Islet of Langerhans (tissue), 1 donor: ENCODE data around the gene PGAP1.
"Not testable (repeated sequence)": the region's sequence is repeated elsewhere in the genome, so short reads cannot be mapped to it uniquely, and the experiment has no call there.

Experiments used
- FAIRE-seq: peaks from one replicate; lab custom pipeline; 2011; peaks lifted over from hg19 to GRCh38; lab: Jason Lieb, UNC

The PGAP1 gene

DNA sequence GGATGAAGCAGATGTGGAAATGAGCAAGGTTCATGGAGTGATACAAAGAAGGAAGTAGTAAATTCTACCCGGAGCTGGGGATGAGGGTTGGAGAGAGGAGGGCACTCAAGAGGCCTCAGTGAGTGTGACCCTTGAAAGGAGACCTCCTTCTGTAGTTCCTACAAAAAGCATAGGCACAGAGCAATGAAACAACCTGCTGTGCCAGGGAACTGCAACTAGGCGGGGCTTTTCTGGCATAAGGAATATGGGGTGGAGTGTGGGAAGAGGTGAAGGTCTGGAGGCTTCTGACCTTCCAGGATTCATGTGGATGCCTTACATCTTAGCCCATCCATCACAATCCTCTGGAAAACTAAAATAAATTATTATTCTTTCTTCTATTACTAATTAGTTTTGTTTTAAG lies 25.5 kb upstream of the PGAP1 start:
- FAIRE-seq: no peak

DNA sequence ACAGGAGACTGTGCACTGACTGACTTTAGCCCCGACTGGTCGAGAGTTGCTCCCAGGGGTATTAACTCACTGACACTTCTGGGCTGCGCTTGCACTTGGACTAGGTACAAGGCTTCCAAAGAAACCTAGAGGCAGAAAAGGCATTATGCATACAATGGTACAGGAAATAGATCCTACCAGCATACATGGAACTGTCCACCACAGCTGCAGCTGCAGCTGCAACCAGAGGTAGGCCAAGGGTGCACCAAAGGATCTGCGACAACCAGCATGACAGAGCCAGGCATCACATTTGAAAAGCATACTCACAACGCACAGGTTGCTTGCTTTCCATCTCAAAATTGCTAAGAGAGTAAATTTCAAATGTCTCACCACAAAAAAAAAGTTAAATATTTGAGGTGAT lies 22.6 kb upstream of the PGAP1 start:
- no peak for FAIRE-seq

DNA sequence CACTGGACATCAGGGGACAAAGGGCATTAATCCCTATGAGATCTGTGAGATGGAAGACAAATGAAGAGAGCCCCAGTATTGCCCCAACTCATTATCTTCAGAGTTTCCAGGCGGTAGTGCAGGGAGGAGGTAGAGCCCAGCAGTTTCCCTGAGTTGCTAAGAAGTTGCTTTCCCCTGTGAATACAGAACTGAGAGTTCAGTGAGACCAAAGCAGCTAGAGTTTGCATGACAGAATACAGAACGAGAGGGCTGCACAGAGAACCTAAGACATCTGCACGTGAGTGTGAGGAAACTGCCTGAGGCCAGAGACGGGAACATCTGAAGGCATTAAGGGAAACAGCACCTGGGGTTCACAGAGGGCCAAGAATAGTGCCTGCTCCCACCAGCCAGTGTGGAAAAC lies 18.1 kb upstream of the PGAP1 start:
- FAIRE-seq: no peak

DNA sequence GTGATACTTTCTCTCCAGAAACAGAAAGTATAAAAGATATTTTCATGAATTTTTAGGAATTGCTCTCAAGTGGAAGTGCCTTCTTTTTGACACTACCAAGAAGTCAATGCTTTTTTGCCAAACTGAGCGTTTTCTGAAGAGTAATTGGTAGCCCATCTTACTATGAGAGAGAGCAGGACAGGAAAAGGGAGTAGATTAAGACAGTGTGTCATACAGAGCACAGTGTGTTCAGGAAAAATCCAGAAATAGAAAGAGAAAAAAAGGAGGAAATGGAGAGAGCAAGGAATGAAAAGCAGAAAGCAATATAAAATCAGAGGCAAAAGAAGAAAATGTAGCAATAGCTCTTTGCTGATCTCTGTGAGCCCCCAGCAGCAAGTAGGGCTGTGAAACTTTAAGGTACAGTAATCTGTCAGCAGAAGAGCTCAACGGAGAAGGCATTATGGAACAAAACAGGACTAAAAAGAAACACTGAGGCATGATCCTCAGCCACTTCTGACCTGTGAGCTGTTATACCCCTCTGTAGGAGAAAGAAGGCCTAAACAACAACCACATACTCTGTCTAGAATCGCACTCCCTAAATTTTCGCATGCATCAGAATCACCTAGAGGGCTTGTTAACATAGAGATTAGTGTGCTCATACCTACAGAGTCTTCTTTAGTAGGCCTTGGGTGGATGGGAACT lies 15.0 kb upstream of the PGAP1 start:
- no peak for FAIRE-seq

DNA sequence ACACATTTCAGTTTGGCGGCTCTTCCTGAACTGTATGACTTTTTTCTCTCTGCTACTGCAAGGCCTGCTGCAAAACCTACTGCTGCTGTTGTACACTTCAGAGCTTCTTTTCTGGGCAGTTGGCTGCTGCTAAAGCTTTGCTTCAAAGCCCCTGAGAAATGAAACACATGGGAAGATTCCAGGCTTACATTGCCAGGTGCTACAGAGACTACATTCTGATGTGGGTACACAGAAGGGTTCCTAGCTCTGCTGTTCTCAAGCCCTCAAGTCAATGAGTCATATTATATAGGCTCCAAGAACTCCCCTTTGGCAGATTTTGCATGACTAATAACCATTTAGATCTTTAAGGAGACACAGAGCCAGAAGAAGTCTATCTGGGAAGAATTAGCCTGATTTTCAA lies 12.9 kb upstream of the PGAP1 start:
- no peak for FAIRE-seq

DNA sequence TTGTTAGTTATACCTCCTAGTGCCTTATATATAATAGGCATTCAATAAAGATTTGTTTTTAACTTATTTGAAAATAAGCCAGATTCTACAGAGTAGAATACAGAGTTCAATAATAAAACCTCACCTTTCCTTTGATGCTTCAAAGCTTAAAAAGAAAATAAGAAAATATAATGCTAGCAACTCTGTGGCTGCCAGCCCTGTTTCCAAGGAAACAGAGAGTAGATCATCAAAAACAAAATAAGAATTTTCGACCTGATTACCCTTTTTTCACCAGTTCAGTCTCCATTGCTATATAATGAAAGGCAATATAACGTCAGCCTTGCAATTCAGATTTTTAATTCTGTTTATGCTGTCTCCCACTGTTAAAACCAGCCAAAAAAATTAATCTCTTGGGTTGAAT lies 8.9 kb upstream of the PGAP1 start:
- no peak for FAIRE-seq

DNA sequence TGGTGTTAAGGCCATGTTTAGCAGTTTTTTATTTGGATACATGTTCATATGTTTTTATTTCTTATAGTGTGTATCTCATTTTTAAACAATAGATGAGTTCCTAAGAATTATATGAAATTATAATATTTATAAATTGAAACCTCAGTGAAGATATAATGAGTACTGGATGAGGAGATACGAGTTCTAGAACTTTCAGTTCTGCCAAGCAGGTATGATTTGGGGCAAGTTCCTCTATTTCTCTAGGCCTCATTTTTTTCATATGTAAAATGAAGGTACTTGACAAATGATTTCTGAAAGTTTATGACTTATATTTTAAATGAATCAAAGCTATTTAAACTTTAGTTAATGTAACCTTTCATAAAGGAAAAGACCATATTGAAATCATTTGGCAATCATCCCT lies 8.2 kb upstream of the PGAP1 start:
- FAIRE-seq: no peak

DNA sequence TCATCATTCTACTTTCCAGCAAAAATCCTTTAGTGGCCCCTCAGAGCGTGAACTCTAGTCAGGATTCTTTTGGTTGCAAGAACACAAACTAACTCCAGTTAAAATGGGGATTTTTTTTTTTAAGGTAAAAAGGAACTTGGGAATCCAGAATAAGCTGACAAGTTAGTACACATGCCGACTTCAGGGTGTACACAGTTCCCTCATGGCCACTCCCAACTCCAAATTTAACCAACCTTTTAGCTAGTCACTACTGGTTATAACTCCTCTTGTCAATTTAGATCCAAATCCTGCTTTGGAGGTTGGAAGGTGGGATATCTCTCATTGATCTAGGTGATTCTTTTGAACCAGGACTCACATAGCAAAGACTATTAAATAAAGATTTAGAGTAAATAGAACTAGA lies 5.0 kb upstream of the PGAP1 start:
- FAIRE-seq: no peak

DNA sequence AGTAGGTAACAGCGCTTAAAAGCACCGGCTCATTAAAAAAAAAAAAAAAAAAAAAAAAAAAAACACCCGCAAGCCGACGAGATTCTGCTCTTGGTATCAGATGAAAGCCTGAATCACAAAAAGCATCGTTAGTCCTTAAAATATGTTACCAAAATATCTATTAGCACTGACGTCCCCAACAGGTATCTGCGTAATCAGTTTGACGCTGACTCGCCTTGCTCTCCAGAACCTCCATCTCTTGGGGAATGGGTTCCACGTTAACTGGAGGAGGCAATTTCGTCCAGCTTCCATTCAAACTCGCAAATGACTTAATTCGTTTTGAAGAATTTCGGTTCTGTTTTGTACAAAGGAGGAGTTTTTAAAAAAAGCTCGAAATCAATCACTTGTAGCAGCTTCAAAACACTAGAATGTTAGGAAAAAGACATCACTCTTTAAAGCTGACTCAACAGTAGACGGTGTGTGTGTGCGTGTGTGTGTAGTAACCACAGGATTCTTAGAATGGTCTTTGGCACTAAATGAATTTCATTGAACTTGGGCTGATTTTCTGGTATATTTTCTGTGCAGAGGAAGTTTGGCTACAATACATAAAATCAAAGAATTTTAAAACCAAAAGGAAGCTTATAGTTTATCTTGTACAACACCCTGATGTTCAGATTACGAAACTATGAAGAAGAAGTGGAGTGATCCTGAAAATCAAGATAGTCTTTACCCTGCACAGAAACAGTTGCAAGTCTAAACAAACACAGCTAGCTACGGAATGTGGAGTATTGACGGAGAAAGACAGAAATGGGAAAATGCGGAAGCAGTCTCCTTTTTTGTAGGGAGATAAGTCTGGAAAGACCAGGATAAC lies 1.1 kb upstream of the PGAP1 start:
- FAIRE-seq: no peak

DNA sequence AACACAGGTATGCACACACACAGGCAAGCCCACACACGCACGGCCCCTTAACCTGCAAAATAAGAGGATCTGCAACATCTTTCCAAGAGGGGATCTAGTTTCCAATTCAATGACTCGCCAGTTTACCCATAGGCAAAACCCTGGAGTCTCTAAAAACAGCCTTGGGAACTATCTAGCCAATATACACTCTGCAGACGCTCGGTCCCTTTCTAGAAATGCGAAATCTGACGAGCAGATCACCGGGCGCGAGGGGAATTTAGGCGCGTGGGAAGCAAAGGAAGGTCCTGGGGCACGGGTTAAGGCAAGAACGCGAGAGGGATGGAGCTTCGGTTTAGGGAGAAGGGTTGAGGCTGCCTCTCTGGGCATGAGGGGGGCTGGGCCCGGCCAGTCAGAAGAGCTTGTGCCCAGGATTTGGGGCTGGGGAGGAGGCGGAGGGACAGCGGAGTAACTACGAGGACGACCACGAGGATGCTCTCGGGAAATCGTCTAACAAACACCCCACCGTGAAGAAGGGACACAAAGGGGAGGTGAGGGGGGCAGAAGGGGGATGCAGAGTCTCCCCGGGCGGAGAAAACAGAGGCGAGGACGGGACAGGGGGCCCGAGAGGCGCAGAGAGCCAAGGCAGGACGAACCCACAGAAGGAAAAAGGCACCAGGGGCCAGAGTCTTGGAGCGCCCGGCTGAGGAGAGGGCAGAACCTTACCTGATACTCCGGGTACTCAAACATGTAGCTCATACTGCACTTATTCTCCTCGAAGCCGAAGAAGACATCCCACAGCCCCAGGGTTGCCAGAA lies 542 bp downstream of the PGAP1 start:
- FAIRE-seq: no peak

DNA sequence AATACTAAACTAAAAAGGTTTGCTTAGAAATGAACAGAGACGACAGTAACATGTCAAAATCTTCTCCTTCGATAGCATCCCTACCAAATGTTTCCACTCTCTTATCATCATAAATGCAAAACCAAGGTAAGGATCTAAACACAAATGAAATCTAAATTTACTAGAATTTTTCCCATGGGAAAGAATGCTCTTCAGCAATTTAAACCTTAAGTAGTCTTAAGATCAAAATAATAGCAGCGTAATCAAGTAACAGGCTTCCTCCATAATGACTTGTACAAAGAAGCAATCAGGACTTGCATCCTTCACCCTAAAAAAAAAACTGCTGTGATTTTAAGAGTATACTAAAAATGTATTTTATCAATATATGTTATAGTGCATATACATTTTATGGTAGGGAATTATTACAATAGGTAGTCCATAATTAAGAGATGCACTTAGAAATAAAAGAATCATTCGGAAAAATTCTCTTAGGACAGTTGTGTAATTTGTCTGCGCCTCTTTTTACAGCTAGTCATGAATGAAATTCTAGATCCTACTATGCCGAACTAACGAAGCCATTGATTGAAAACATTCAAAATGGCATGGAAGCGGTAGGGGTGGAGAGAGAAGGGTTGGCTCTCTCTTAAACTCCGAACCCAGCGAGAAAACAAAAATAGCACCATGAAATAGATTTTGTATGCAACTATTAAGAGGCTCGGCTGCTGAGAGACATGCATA lies 1.3 kb downstream of the PGAP1 start:
- no peak for FAIRE-seq

DNA sequence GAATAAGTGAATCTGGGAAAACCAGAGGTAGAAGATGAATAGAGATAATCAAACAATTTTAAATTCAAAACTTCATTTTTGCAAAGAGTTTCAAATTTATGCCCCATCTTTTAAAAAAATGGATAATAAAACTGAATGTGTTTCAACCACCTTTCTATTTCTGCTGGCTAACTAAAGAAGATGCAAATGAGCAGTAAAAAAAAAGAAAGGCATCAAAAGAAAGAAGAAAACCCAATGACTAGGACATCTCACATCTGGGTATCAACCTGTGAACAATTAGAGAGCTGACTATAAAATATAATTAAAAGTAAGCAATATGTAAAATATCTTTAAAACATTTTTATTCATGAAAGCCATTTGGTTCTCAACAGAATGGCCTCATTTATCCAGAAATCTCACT lies 2.5 kb downstream of the PGAP1 start:
- no peak for FAIRE-seq

DNA sequence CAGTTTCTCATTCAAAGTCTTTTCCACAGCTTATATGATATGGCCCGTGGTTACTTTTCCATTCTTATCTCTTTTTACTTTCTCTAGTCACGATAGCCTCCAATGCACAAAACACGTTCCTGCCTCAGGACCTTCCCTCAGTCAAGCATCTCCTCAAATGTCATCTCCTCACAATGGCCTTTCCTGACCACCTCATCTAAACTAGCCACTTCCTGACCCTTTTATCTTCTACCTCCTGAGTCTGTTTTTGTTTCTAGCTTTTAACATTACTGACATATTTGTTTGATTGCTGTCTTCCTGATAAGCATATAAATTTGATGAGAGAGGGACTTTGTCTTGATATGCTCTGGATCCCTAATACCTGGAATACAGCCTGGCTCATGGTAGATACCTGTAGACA lies 7.6 kb downstream of the PGAP1 start:
- FAIRE-seq: no peak

DNA sequence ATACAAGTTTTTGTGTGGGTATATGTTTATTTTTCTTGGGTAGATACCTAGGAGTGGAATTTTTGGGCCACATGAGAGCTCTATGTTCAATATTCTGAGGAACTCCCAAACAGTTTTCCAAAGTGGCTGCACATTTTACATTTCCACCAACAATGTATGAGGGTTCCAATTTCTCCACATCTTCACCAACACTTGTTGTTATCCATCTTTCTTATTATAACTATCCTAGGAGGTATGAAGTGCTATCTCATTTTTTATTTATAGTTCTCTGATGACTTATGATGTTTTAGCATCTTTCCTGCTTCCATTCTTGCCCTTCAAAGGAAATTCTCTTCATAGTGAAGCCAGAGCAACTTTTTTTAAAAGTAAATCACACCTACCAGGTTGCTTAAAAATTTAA lies 8.7 kb downstream of the PGAP1 start:
- FAIRE-seq: no peak

DNA sequence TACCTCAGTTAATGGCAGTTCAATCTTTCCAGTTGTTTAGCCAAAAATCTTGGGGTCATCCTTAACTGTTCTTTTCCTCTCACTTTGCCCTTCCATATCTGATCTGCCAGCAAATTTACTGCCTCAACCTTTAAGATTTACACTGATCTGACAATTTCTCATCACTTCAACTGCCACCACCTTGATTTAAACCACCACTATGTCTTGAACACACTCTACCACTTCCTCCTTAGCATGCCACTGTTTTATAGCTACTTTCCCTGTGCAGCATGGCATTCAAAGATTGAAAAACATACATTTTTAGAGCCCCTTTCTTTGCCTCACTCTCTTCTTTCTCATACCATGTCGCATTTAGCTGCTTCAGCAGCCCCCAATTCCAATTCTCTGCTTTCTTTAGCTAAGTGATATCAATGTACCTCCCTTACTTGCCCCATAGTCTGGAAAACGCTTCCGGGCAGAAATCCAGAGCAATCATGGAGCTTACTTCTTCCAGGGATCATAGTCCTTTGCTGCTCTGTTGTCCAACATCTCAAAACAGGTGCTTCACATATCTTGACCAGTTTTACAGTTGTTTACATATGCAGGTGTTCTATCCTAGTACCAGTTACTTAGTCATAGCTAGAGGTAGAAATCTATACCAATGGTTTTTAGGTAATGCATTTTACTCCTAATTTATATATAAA lies 10.9 kb downstream of the PGAP1 start:
- no peak for FAIRE-seq

DNA sequence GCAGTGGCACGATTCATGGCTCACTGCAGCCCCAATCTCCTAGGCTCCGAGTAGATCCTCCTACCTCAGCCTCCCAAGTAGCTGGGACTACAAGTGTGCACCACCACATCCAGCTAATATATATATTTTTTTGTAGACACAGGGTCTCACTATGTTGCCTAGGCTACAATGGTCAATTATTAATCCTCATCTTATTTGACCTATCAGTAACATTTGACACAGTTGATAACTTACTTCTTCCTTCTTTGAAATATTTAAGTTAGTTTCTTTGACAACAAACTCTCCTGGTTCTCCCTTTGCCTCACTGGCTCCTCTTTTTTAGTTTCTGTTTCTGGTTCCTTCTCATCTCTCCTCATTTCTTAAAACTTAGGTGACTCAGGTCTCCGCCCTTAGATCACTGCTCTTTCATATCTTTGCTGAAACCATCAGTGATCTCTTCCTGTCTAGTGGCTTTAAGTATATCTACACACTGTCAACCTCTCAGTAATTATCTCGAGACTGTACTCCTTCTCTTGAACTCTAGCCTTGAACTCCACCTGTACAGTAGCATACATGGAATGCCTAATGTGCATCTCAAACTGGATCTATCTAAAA lies 11.5 kb downstream of the PGAP1 start:
- FAIRE-seq: no peak

DNA sequence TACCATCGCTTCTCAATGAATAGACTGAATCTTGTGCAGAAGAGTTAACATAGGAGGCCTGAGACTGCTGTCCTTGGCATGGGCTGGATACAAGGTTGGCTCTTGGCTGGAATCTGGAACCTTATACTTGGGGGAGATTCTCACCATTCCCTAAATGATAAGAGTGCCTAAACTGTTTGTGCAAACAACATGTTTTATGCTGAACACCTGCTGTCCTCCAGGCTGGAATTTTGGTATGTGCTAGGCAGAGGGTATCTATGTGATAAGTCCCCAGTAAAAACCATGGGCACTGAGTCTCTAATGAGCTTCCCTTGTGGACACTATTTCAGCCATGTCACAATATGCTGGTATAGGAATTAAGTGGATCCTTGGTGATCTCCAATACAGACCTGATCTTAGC lies 12.8 kb downstream of the PGAP1 start:
- FAIRE-seq: no peak

DNA sequence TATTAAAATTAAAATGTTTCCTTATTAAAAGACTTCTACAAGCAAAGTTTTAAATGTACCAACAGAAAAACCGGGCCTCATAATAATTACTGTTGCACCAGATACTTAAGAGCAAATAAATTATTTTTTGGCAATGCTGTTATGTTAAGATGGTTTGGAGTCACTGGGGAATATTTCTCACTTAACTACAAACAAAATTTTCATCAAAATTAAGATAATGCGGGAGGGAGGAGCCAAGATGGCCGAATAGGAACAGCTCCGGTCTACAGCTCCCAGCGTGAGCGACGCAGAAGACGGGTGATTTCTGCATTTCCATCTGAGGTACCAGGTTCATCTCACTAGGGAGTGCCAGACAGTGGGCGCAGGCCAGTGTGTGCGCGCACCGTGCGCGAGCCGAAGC lies 21.1 kb downstream of the PGAP1 start:
- FAIRE-seq: not testable (repeated sequence)

DNA sequence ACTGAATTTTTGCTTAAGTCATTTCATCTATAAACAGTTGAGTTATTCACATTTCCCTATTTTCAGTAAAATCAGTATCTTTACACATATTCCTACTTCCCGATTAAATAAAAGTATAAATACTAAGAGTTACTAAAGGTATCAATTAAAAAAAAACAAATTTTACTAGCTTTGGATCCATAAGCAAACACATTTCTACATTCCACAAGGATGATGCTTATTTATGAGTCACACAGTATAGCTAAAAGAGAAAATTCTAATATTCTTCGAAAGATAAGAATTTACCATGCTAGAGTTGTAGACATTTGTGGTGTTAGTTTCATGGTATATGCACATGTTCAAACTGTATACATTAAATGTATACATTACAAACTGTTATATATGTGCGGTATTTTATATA lies 23.7 kb downstream of the PGAP1 start:
- peak; percentile 75 for FAIRE-seq

DNA sequence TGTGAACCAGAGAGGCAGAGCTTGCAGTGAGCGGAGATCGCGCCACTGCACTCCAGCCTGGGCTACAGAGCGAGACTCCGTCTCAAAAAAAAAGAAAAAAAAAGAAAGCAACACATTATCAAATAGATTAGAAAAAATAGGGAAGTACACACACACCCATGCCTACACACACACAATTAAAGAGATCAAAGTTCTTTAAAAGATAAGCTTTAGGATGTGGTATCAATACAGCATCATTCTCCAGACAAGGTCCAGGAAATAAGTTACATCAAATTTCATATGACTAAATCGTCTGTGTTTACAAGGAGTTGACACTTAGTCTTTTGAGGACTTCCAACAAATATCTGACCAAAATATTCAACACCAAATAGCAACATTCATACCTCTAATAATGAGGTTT lies 25.7 kb downstream of the PGAP1 start:
- no peak for FAIRE-seq

DNA sequence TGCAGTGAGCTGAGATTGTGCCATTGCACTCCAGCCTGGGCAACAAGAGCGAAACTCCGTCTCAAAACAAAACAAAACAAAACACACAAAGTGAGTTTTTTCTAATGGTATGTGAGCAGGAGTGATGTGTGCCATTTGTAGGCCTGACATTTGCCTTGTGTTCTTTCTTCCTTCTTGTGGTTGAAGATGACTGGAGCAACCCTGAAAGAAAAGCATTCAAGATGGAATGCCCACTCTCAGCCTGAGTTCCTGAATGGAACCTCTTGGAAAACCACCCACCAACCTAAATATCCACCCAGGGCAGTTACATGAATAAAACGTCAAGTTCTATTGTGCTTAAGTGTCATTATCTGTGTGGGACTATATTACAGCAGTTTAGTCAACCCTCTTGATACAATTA lies 26.5 kb downstream of the PGAP1 start:
- no peak for FAIRE-seq

DNA sequence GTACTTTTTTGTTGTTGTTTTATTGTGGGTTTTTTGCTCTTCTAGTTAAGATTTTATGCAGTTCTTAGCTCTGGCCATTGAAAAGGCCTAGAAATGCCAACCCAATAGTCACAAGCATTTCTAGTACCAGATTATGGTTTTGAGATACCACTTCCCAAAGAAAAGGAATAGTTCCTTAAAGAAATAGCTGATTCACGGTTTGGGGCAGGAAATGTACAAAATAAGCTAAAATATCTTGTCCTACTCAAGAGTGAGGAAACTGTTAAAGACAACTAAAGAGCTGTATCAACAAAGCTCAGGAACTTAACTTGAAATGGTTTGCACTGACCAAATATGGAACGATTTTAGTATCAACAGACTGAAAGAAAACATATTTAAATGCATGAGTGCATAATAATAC lies 35.4 kb downstream of the PGAP1 start:
- no peak for FAIRE-seq
